Thymus (tissue), 11 donors: Measurements from ENCODE around the gene CD300LD. TPM values are rescaled to one million over a fixed set of nuclear protein-coding genes. Genes with fewer than 3 reads are reported as not detected.

Experiments used
- DNase-seq, 9 donors: peaks; one replicate each; pipeline ENCODE4 v3.0.0-alpha.2; 2013; ENCODE audit warnings: low spot score in 9 of 9, low read depth in 6 of 9, missing footprints in 1 of 9
- H3K27ac ChIP-seq, 2 donors: one replicate each; pipeline ENCODE4 v1.5.1; 2013; ENCODE audit warnings: control low read depth in 1 of 2, low read depth in 1 of 2, low read length in 1 of 2, mild to moderate bottlenecking in 1 of 2, moderate library complexity in 1 of 2
- H3K27me3 ChIP-seq, 2 donors: one replicate each; pipeline ENCODE4 v1.5.1; 2013; ENCODE audit warnings: low read length in 1 of 2; ENCODE audit not compliant: control insufficient read depth in 2 of 2, insufficient read depth in 1 of 2
- H3K36me3 ChIP-seq, 2 donors: one replicate each; pipeline ENCODE4 v1.5.1; 2013; ENCODE audit warnings: low read length in 1 of 2, mild to moderate bottlenecking in 1 of 2, moderate library complexity in 1 of 2; ENCODE audit not compliant: control insufficient read depth in 2 of 2, insufficient read depth in 2 of 2
- H3K4me1 ChIP-seq, 2 donors: one replicate each; pipeline ENCODE4 v1.5.1; 2013; ENCODE audit warnings: low read length in 2 of 2; ENCODE audit not compliant: control insufficient read depth in 2 of 2, insufficient read depth in 2 of 2
- H3K4me3 ChIP-seq, 2 donors: one replicate each; pipeline ENCODE4 v1.5.1; 2013; ENCODE audit warnings: low read length in 2 of 2, control low read depth in 1 of 2, mild to moderate bottlenecking in 1 of 2
- H3K9me3 ChIP-seq, 2 donors: one replicate each; pipeline ENCODE4 v1.5.1; 2013; ENCODE audit warnings: low read length in 1 of 2, mild to moderate bottlenecking in 1 of 2; ENCODE audit not compliant: control insufficient read depth in 2 of 2, insufficient read depth in 1 of 2
- whole genome bisulfite sequencing: extraction: QIAGEN DNeasy Blood & Tissue Kit; methylation state at CpG from one replicate; pipeline ENCODE4 v1.1.7; 2013; 5-methylcytosine and 5-hydroxymethylcytosine counted together
- polyA plus RNA-seq: library from polyadenylated mRNA; stranded (reverse); fragments of 200-250 nt; gene quantifications from one replicate; pipeline ENCODE4 v1.2.3, GENCODE V29; 2013
- total RNA-seq: library from RNA; stranded (reverse); fragments of 120-200 nt; gene quantifications from one replicate; pipeline ENCODE4 v1.2.4, GENCODE V29; 2013
- donor health status: healthy.

Gene CD300LD
- total and polyA plus RNA-seq, 2 donors = 0.16 TPM; not detected in 1

DNA sequence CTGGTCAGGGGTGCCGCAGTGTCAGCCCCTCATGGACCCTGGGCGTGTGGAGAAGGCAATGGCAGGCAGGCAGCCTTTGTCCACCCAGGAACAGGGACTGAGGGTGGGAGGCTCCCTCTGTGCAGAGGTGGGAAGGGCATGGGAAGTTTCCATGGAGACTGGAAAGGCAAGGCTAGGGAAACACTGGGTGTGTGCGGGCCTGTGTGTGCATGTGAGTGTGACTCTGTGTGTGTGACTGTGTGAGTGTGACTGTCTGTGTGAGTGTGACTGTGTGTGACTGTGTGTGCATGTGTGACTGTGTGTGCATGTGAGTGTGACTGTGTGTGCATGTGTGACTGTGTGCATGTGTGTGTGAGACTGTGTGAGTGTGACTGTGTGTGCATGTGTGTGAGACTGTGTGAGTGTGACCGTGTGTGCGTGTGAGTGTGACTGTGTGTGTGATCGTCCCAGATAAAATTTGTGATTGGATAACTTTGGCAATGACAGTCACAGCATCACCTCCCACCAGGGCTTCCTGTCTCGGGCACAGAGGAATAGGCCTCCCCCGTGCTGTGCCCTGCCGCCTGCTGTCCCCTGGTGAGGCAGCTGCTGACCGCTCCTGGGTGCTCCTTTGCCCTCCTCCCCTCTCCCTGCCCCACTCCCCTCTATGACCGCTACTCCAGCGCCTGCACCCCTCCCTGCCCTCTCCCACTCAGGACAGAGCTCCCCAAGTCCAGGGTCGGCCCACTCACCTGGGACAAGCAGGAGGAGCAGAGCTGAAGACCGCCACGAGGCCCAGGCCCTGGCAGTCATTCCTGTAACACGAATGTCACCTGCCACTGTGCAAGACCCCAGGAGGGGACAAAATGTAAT, 46.9 kb downstream of the CD300LD start:
- no peak for DNase-seq
- Histone ChIP-seq H3K36me3 (no peaks in the 10 kb centered on the region), H3K4me3 (no peak overlapping the region), H3K4me1 (peaks cover 0 to 8% of the 10 kb centered on the region in 2 donors), H3K27me3 (no peaks in the 10 kb centered on the region), H3K9me3 (no peaks in the 10 kb centered on the region), H3K27ac (no peak overlapping the region)
- 90% methylated on average over 16 of the region's 16 CpGs for WGBS

DNA sequence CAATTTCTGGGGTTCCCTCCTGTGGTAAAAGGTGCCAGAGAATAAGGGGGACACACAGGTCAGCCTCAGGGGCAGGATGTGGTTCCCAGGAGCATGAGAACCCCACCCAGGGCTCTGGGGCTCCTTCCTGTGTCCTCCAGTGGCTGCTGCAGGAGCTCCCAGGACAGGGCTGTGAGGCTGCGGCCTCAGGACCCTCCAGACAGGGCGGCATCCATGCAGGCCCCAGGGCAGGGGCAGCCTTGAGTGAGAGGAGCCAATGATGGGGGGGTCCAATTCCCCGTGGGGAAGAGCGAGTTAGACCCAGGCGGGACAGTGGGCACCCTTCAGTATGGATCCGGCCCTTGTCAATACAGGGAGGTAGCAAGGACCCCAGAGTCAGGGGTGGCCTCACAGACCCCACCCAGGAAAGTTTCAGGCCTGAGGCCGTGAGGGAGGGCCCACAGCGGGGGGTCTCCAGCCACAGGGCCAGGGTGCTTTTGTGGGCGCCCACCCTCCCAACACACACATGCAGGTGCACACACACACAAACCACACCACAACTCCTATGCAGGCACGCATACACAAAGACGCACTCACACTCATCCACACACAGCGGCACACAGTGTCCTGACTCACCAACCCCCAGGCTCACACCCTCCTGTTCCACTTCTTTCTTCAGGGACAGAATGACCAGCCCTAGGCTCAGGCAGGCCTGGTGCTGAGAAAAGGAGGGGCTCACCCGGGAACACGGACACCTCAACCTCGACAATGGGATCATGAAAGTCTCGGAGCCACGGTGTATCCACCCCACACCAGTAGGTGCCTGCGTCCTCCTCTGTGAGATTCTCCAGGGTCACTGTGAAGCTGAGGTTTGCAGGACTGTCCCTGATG, 48.0 kb downstream of the CD300LD start:
- Histone ChIP-seq H3K9me3 (no peaks in the 10 kb centered on the region), H3K4me1 (peaks cover 0 to 8% of the 10 kb centered on the region in 2 donors), H3K36me3 (no peaks in the 10 kb centered on the region), H3K4me3 (no peak overlapping the region), H3K27ac (no peak overlapping the region), H3K27me3 (no peaks in the 10 kb centered on the region)
- no peak for DNase-seq
- 96% methylated on average over 18 of the region's 18 CpGs for WGBS

DNA sequence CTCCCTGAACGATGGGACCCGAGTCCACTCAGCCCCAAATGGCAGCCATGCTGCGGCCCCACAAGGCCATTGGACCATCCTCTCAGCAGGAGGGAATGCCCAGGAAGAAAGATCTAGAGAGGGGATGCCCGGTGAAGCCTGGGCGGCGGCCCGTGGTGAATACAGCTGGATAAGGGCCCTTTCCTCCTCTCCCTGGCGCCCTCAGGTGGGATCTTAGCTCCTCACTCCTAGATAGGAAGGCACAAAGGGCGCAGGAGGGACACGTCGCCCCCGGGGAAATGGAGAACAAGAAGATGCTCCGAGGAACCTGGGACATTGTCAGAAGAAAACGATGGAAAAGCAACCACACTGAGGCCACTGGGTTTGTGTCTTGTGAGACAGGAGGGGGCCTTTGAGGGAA, 48.7 kb downstream of the CD300LD start:
- DNase-seq = no peak
- no peaks in the 10 kb centered on the region for H3K36me3 ChIP-seq
- H3K4me3 ChIP-seq = no peak overlapping the region
- H3K27me3 ChIP-seq = peaks cover 0 to 3% of the 10 kb centered on the region in 2 donors
- 96% methylated on average over 14 of the region's 14 CpGs for WGBS
- peaks cover 0 to 8% of the 10 kb centered on the region in 2 donors for H3K4me1 ChIP-seq
- H3K9me3 ChIP-seq = no peaks in the 10 kb centered on the region
- no peak overlapping the region for H3K27ac ChIP-seq

DNA sequence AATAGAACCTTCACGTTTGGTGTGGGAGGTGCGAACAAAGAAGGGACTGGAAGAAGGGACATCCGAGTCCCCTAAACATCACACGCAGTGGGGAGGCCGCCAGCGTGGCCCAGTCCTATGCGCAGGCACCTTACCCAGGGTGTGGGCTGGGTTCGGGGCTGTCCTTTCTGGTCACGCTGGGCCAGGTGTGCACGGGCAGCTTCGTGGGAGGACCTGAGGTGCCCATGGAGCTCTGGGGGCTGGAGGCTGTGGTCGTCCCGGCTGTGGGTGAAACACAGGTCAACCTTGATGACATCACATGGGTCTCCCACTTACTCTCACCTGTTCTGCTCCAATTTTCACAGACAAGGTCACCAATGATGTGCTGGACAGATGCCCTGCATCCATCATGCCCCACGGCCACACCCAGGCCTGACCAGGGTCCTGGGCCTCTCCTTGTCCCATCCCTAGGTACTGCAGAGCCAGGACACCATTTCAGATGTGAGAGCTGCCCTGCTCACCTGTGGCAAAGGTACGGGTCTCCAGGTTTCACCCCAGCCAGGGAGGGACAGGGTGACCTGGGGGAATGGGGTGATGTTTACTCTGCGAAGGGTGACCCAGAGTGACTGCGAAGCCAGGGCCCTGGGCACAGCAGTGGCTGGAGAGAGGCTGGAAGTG, 49.2 kb downstream of the CD300LD start:
- Histone ChIP-seq H3K4me1 (peaks cover 0 to 7% of the 10 kb centered on the region in 2 donors), H3K27ac (no peak overlapping the region), H3K27me3 (peaks cover 0 to 5% of the 10 kb centered on the region in 2 donors), H3K9me3 (no peaks in the 10 kb centered on the region), H3K4me3 (no peak overlapping the region), H3K36me3 (no peaks in the 10 kb centered on the region)
- DNase-seq = no peak
- WGBS = 95% methylated on average over 17 of the region's 17 CpGs

DNA sequence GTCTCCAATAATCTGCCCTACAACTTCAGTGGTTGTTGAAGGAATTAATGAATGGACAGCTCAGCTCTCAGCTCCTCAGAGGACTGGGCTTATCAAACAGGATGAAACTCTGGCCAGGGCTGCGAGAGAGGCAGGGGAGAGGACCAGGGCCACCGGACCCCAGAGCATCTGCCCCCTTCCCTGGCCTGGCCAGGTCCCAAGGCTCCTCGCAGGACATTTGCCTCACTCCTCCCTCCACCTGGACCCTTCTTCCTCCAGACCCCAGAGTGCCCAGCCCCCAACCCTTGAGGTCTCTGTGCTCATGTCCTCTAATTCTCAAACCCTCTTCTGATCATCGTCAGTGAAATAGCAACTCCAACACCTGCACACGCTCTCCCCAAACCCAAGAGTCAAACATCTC, 49.9 kb downstream of the CD300LD start:
- peaks cover 0 to 7% of the 10 kb centered on the region in 2 donors for H3K27me3 ChIP-seq
- H3K36me3 ChIP-seq = no peaks in the 10 kb centered on the region
- peaks cover 0 to under 1% of the 10 kb centered on the region in 2 donors for H3K4me1 ChIP-seq
- H3K9me3 ChIP-seq = no peaks in the 10 kb centered on the region
- 95% methylated on average over 5 of the region's 5 CpGs for WGBS
- DNase-seq = no peak
- H3K4me3 ChIP-seq = no peak overlapping the region
- H3K27ac ChIP-seq = no peak overlapping the region

DNA sequence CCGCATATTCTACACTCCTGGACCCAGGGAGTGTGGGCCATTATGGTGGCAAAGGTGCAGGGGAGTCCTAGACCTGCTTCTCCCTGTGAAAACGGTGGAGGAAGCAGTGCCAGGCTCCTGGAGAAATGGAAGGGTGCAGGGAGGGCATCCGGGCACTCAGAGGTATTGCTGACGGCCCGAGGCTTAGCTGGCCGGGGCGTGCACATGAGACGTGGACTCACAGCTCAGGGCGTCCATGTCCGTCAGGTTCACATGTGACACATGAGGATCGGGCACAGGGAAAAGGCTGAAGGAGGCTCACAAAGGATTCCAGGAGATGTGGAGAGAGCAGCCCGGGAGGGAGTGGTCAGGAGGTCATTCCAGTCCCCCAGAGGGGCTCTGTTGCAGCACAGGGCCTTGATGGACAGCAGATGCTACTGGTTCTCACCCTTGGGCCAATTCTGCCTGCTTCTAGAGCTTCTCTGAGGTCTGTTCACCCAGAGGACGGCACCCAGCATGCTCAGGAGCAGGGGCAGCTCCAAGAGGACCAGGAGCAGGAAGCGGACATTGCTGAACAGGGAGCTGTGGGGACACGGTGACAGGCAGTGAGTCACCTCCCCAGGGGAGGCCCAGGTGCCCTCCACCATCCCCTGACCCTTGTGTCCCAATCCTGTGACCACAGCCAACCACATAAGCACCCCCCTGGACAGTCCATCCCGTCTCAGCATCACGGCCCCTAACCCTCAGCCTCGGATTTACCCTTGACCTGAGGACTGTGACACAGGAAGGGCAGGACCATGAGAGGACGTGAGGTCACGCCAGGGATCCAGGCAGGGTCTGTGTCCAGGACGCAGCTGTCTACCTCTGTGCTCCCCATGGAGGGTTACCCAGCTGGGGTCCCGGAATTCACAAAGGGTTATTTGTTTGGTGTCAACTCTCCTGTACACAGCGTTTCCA, 50.6 kb downstream of the CD300LD start:
- Histone ChIP-seq H3K27me3 (peaks cover 0 to 7% of the 10 kb centered on the region in 2 donors), H3K27ac (no peak overlapping the region), H3K9me3 (no peaks in the 10 kb centered on the region), H3K36me3 (no peaks in the 10 kb centered on the region), H3K4me3 (no peak overlapping the region), H3K4me1 (no peaks in the 10 kb centered on the region)
- no peak for DNase-seq
- 92% methylated on average over 23 of the region's 23 CpGs for WGBS

DNA sequence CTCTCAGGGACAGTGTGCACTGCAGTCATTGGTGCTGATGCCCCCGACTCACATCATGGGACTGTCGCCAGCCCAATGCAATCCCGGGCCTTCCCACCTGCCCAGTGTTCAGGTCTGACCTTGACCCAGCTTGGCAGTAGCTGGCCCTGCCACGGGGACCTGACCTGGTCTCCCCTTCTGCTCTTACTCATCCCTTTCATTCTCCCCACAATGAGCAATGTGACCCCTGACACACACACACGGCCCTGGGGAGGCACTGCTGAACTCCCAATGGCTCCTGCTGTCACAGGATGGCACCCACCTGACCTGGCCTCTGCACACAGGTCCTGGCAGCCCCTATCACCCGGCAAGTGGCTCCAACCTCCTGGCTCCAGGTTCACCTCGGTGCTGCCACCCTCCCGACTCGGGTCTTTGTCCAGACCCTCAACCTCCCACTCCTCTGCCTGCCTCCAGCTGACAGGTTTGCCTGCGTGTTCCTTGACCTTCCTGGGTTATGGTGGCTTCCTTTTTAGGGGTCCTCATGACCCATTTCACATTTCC, 52.7 kb downstream of the CD300LD start:
- no peaks in the 10 kb centered on the region for H3K4me1 ChIP-seq
- H3K4me3 ChIP-seq = no peak overlapping the region
- DNase-seq = no peak
- 92% methylated on average over 10 of the region's 10 CpGs for WGBS
- H3K27ac ChIP-seq = no peak overlapping the region
- no peaks in the 10 kb centered on the region for H3K36me3 ChIP-seq
- peaks cover 0 to 7% of the 10 kb centered on the region in 2 donors for H3K27me3 ChIP-seq
- no peaks in the 10 kb centered on the region for H3K9me3 ChIP-seq

DNA sequence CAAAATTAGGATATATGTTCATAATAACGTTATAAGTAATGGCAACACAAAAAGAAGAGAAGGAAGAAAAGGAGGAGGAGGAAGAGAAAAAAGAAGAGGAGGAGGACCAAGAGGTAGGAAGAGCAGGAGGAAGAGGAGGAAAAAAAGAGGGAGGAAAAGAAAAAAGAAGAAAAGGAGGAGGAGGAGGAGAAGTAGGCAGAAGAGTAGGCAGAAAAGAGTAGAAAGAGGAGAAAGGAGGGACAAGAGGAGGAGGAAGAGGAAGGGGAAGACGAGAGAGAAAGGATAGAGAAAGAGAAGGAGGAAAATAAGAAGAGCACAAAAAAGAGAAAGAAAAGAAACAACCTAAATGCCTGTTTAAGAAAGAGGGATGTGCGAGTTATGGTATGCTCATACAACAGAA, 55.2 kb downstream of the CD300LD start:
- Histone ChIP-seq H3K36me3 (no peaks in the 10 kb centered on the region), H3K27me3 (peaks cover 0 to 7% of the 10 kb centered on the region in 2 donors), H3K9me3 (no peaks in the 10 kb centered on the region), H3K27ac (no peak overlapping the region), H3K4me3 (no peak overlapping the region), H3K4me1 (no peaks in the 10 kb centered on the region)
- WGBS = 85% methylated on average over 3 of the region's 3 CpGs
- no peak for DNase-seq
